OCI-LY3 (cell line): ENCODE data around the gene BCL6B.

ENCODE experiments used
- EZH2phosphoT487 ChIP-seq: fragments of 200-600 bp; shearing (Covaris generic); IDR thresholded peaks from 2 replicates; pipeline ENCODE4 v1.6.1; 2018; ENCODE audit warnings: antibody characterized with exemption, mixed run types, low read depth
- TF ChIP-seq, protein P1 (sequence below): fragments of 200-600, 300-600 bp; sonication (generic); IDR thresholded peaks from 2 replicates; pipeline ENCODE4 v1.5.1; 2014; ENCODE audit warnings: antibody characterized with exemption, low read length, low read depth

DNA sequence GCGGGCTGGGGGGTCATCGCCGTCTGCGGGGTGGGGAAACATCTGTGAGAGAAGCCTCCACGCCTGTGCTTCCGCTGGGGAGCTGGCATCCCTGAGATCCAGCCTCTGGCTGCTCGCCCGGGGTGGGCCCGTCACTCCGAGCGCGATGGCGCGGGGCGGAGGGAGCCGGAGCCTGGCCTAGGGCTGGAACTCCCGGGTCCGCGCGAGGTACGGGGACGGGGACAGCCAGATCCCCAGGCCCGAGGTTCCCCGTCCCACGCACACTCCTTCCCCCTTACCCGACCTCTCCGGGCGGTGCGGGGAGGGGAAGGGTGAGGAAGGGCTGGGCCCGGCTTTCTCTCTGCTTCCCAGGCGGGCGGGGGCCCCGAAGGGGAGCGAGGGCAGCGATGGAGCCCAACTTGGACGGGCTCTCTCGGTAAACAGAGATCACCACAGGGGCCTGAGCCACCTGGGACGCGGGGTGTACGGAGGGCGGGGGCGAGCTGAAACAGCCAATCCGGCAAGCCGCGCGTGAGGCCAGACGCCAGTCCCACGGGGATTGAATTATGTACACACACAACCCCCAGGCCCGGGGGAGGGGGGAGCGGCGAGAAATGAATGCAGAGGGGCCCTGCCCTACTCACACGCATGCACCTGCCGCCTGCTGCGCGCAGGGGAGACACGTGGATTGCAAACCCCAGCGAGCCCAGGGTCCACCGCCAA, 20.8 kb downstream of the BCL6B start, which contains the start of gene SLC16A11:
- TF ChIP-seq EZH2phosphoT487, result no peak
- TF ChIP-seq, protein P1, sequence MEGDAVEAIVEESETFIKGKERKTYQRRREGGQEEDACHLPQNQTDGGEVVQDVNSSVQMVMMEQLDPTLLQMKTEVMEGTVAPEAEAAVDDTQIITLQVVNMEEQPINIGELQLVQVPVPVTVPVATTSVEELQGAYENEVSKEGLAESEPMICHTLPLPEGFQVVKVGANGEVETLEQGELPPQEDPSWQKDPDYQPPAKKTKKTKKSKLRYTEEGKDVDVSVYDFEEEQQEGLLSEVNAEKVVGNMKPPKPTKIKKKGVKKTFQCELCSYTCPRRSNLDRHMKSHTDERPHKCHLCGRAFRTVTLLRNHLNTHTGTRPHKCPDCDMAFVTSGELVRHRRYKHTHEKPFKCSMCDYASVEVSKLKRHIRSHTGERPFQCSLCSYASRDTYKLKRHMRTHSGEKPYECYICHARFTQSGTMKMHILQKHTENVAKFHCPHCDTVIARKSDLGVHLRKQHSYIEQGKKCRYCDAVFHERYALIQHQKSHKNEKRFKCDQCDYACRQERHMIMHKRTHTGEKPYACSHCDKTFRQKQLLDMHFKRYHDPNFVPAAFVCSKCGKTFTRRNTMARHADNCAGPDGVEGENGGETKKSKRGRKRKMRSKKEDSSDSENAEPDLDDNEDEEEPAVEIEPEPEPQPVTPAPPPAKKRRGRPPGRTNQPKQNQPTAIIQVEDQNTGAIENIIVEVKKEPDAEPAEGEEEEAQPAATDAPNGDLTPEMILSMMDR, result no peak
